Stimulated activated CD8-positive, alpha-beta memory T cell treated with anti-CD3 and anti-CD28 coated beads, Interleukin-12 subunit alpha, Interleukin-12 subunit beta, amount 100 ng/mL, for 4 hours (primary cell): ENCODE results near the gene PPP3CB.

Experiments used
- DNase-seq: peaks from one replicate; pipeline ENCODE4 v3.0.0-alpha.2; 2020; ENCODE audit warnings: low read depth

The PPP3CB gene

GRCh38 chr10:73480158-73480557 is 15.7 kb downstream of the PPP3CB start:
- no peak for DNase-seq

GRCh38 chr10:73478636-73479035 is 17.2 kb downstream of the PPP3CB start:
- DNase-seq = no peak

DNA sequence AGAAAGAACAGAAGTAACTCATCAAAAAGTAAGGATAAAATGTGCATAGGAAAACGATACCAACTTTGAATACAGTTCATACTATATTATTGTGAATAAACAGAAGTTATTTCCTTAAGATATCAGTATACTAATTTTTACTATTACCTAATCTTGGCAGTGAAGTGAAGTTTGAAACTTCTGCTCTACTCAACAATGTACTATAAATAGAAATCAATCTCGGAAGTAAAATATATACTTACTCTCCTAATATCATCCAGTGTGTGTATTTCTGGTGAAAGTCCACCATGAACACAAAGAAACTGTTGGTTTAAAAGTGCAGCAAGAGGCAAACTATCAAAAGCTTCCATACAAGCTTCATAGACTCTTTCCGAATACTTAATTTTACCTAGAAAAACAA is 24.6 kb downstream of the PPP3CB start:
- DNase-seq = no peak

DNA sequence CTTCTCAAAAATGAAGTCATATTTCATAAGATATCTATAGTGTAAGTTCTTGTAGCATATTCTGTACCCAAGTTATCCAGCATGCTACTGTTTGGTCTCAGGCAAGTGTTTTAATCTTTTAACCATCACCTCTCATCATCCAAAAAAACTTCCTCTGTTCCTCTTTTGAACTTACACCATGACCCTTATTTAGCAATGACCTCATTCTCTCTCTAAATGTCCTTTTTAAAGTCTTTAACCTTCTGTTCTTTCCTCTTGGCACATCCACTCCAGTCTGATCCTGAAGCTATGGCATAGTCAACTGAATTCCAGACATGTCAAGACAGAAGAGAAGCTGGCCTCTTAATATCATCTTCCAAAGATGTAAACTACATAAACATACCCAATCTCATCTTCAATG is 26.2 kb downstream of the PPP3CB start:
- no peak for DNase-seq

DNA sequence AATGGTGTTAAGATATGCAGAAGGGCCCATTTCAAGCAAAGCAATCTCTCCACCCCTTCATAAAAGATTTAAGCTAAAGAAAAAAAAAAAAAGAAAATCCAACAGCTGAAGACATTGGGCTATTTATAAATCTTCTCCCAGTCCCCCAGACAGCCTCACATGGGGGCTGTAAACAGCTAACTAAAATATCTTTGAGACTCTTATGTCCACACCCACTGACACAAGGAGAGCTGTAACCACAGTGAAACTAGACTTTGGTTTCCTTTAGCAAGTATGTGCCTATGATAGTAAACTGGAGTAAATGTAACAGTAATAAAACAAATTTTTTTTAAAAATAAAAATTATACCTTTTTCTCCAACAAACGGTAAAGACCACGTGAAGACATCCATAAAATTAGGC is 28.6 kb downstream of the PPP3CB start:
- DNase-seq = no peak

DNA sequence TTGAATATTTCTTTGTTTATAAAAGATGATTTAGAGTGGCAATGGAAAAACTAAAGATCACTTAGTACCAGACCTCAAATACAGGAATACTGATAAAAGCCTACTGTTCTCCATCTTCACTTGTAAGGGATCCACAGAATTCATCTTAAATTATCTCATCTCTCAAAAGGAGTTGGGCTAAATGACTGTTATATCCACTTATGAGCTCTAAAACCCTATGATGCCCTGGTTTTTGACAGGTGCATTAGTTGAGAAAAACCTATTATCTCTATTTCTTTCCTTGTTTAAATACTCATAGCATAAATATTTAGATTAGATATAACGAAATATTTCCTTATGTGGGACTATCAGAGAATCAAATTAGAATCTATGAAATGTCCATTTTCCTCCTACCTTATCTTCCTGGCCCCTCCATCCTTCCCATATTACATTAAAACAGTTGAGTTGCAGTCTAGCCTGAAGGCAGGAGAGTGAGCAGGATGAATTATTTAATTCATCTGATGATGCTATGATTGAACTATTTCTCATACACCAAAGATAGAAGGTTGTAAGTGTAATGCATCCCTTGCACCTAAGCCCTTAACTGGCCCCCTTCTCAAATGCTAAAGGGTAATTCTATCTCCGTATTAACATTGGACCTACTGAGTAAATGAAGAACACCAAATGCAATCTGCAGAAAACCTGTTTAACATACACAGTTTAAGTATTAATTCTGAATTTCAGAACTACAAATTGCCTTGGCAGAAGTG is 29.7 kb downstream of the PPP3CB start:
- no peak for DNase-seq

DNA sequence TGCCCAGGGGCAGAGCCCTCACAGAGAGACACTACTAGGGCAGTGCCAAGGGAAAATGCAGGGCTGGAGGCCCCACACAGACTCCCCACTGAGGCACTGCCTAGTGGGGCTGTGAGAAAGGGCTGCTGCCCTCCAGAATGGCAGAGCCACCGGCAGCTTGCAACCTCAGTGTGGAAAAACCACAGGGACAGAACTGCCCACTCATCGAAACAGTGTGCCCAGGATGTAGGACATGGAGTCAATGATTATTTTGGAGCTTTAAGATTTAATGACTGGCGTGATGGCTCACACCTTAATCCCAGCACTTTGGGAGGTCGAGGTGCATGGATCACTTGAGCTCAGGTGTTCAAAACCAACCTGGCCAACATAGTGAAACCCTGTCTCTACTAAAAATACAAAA is 34.9 kb downstream of the PPP3CB start:
- DNase-seq = no peak

DNA sequence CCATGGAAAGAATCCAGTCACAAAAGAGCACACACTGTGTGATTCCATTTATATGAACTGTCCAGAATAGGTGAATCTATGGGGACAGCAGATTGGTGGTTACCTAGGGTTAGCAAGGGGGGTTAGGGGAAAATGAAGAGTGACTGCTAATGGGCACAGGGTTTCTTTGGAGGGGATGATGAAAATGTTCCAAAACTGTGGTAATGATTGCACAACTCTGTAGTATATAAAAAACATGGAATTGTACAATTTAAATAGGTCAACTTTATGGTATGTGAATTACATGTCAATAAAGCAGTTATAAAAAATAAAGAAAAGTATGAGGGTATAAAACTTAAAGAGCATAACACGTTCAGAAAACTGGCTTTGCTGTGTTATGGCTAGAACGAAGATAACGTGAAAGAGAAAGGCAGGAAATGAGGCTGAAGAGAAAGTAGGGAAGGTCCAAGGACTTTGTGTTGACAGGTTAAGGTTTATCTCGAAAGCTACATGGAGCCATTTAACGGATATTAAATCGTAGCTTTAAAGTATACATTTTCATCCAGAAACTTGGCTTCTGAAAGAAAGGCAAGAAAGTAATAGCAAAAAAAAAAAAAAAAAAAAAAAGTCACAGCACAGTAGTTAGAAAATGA is 36.0 kb downstream of the PPP3CB start:
- no peak for DNase-seq

DNA sequence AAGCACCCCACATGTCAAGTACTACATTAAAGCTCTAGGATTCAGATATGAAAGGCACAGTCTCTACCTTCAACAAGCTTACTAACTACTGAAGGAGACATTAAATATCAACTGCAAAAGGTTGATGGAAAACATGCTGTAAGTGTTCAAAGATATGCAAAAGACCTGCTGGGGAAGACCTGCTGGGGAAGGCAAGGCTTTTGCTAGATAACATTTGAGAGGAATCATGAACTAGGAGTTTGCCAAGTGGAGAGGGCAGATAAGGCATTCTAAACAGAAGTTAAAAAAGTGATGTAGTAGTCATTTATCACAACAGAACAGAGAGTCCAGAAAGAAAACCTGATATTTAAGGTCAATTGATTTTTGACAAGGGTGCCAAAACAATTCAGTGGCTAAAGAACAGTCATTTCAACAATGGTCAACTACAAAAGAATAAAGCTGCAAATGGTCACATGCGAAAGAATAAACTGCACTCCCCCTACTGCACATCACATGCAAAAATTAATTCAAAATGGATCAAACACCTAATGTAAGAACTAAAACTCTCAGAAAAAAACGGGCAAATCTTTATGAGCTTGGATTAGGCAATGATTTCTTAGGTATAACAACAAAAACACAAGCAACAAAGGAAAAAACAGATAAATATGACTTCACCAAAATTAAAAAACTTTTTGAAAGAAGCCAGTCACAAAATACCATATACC is 39.5 kb downstream of the PPP3CB start:
- DNase-seq = no peak

GRCh38 chr10:73449113-73449512 is 46.7 kb downstream of the PPP3CB start:
- no peak for DNase-seq

DNA sequence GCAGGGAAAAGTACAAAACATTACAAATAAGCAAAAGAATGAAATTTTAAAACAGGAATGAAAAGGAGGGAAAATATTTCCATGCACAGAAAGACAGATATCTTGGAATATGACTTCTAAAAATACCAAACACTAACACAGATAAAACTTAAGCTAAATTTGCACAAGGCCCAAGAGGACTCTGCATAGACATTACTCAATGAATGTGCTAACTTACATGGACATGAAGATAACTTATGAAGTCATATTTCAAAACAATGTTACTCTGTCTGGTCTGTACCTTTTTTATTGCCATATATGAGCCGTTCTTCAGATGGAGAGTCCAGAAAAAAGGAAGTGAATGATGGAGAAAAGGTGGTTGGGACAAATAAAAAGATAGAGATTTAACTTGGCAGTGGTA is 47.4 kb downstream of the PPP3CB start:
- DNase-seq = no peak

DNA sequence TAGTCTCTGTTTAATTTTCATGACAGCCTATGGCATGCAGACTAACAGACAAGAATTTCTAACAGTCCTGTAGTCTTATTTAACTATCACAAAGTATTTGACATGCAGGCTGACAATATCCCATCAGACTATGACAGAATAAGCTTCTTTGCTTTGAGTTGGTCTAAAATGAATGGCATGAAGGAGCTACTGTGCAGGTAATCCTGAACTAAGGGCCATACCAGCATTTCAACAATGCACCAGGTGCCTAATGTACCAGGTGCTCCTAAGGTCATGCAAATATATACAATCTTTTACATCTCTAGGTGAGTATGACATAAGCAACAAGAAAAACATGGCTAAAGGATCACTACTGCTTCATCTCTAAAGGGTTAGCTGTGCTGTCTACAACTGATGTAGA is 48.9 kb downstream of the PPP3CB start:
- DNase-seq = no peak

DNA sequence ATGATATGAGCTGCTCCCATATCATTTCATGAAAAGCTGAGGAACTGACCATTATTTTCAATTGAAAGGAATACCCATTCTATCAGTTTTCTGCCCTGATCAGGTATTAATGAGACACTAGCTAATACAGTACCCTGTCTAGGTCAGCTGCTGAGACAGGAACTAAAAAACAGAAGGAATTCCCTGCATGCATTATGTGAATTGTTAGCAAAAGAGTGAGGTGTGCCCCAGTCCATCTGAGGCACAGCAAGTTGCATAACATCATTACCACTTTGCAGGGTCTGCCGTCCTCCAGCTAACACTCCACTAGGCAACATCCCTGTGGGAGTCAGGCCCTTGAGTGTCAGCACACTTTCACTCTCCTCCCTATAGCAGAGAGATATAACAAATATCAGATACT is 51.4 kb downstream of the PPP3CB start:
- DNase-seq = no peak

GRCh38 chr10:73439605-73440312 is 56.1 kb downstream of the PPP3CB start:
- no peak for DNase-seq

DNA sequence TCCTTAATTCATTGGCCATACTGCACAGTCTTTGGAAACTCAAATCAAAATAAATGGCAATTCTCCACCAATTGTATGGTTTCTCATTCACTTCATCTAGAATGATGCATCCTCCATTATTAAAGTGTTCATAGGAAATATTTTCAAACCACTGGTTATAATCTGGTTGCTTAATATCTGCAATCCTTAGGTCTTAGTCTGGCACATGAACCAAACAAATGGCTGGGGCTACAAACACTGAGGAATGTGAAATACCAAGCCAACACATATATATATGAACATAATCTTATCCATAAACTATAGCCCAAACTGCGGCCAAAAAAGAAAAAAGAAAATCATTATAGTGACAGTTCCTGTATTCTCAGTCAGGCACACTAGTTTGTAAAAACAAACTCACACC is 56.8 kb downstream of the PPP3CB start:
- no peak for DNase-seq

GRCh38 chr10:73433538-73433867 is 62.3 kb downstream of the PPP3CB start, which contains the start of gene MSS51:
MSS51 (minus strand) TSS chr10:73433561; CDS start chr10:73428284, 5,277 bp downstream.
- DNase-seq = no peak

DNA sequence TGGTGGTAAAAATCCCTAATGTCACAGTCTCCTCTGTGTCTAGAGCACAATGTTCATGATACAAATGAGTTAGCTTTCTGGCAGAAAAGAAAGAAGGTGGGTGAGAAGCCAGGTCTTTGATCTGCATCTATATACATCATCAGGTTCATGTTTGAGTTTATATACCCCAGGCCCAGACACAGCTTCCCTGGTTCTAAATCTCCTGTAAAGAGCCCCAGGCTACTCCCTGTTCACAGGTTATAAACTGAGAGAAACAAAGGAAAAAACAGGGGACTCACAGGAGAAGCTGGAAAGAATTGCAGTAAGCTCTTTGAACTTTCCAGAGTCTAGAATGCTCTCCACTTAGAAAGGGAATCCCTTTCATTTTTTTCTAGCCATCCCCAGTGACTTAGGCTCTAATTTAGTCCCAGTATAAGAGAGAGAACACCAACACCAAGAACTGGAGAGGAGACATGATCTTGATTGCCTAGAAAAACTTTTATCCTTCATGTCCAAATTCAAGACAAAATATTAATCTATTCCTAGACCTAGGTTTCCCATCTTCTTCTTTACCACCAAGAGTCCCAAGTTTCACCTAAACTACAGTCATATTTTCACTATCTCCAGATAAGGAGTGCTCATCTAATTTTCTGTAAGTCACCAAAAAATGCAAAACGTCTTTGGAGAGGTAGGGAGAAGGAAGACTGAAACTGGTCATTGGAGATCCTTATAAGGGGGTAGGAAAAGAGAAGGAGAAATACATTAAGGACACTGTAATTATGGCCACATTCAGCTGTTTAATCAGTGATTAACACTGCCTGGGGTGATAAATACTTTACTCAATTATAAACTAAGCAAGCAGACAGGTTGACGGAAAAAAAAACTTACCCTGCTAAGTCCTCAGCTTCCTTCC is 62.9 kb downstream of the PPP3CB start:
- no peak for DNase-seq

GRCh38 chr10:73426318-73426717 is 69.5 kb downstream of the PPP3CB start:
- DNase-seq = no peak

- no peak for DNase-seq
Observed at GRCh38 chr10:73424478-73424877, 71.3 kb downstream of the PPP3CB start.

DNA sequence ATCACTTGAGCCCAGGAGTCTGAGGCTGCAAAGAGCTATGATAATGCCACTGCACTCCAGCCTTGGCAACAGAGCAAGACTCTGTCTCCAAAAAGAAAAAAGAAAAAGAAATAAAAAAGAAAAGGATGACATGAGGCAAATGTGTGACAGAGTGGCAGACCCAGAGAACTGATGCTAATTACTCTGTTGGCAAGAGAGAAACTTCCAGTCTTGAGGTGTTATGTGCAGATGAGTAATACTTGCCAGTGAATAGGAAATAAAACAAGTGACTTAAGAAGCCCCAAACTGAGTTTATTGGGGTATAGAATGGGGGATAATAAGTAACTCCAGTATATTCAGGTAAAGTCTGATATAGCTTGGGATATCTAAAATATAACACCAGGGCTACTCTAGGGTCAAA is 72.5 kb downstream of the PPP3CB start:
- no peak for DNase-seq

DNA sequence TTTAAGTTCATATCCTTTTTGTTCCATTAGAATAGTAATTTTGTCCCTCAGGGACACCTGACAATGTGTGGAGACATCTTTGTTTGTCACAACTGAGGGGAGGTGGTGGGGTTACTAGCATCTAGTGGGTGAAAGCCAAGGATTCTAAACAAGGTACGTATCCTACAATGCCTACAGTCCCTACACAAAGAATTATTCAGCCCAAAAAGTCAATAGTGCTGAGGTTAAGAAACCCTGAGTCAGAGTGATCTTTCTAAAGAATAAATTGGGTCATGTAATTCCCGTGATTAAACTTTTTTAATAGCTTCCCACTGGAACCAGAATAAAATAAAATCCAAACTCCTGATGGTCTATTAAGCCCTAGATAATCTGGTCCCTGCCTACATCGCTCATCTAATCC is 79.3 kb downstream of the PPP3CB start:
- DNase-seq = no peak
